H1 (cell line): ENCODE results near the gene TRAPPC13. TPM values are rescaled to one million over a fixed set of nuclear protein-coding genes. Genes with fewer than 3 reads are reported as not detected.

Source experiments
- JUND ChIP-seq: IDR thresholded peaks from 2 replicates; pipeline ENCODE4 v1.6.1; 2011; ENCODE audit warnings: mild to moderate bottlenecking, improper control_type of control experiment, low read length
- KDM5A ChIP-seq: fragments of 200-600 bp; IDR thresholded peaks from 2 replicates; pipeline ENCODE4 v1.7.1; 2012; ENCODE audit warnings: mild to moderate bottlenecking, low read length, inconsistent platforms, mixed read lengths
- SIN3A ChIP-seq, 2 experiments: IDR thresholded peaks in 1 of 2; conservative IDR thresholded peaks in 1 of 2; 2 replicates each; pipeline ENCODE4 v1.6.1; 2011 to 2012; ENCODE audit warnings: low read length in 2 of 2, improper control_type of control experiment in 1 of 2, low read depth in 1 of 2, mild to moderate bottlenecking in 1 of 2
- SIRT6 ChIP-seq: IDR thresholded peaks from one replicate; pipeline ENCODE4 v1.7.1; 2012; ENCODE audit warnings: low read length, inconsistent platforms
- polyA plus RNA-seq, 7 experiments: library from polyadenylated mRNA; depleted of rRNA in 3 of 7; stranded (reverse) in 5 of 7; unstranded in 2 of 7; fragments of >200 nt in 5 of 7; fragments of 200-250 nt in 2 of 7; gene quantifications; 1 replicate in 5 of 7; 2 replicates in 1 of 7; 4 replicates in 1 of 7; pipeline versions ENCODE4 v1.2.1 to v1.2.3, GENCODE V29; 2011 to 2013; ENCODE audit warnings: missing spikeins in 2 of 7, mixed read lengths in 2 of 7
- total RNA-seq: library from RNA; stranded (reverse); fragmentation: NEBNext Ultra II Directional; extraction: Animal tissue kit (Norgen Biotek cat#: 25700); gene quantifications from 2 replicates; pipeline ENCODE4 v1.2.1, GENCODE V29; 2021

The TRAPPC13 gene
- total and polyA plus RNA-seq, 2 of the 8 experiments (the other 6 are each of a cell fraction or from before 2014, with no cell fraction given), result 6.3 to 16.8 TPM

DNA sequence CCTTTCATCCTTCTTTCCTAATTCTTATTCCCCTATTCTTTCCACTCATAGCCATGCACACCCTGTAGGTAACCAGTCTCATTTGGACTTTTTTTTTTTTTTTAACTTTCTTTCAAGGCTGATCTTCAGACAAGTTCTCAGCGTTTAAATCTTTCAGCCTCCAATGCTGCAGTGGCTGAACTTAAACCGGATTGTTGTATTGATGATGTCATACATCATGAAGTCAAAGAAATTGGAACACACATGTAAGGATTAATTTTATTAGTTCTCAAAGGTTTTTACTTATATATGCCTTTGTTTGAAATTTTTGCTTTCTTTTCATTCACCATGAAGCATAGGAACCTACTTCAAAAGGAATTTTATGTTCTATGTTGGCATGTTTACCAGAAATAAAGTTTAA is 22.1 kb downstream of the TRAPPC13 start (continued):
- TF ChIP-seq SIN3A (conservative IDR thresholded peaks at IDR 0.05 in 1 of 2, IDR thresholded peaks at IDR 0.05 in 1 of 2; ENCODE audit: low read depth in 1 of 2, low read length in 2 of 2), result no peak
- no peak for TF ChIP-seq JUND
- TF ChIP-seq KDM5A, result no peak
- no peak for TF ChIP-seq SIRT6
- TF ChIP-seq, all 59 proteins: peak for 0
